Stimulated activated CD8-positive, alpha-beta memory T cell treated with anti-CD3 and anti-CD28 coated beads, Interleukin-7, amount 100 ng/mL, for 1 hour (primary cell): ENCODE data around the gene PARVB.
A peak's percentile ranks its signal among the peaks of the same experiment; 100 is the strongest.
"Not testable (repeated sequence)": the region's sequence is repeated elsewhere in the genome, so short reads cannot be mapped to it uniquely, and the experiment has no call there.

Experiments used
- DNase-seq, 2 donors: peaks; one replicate each; pipeline ENCODE4 v3.0.0-alpha.2; 2020; ENCODE audit warnings: low read depth in 2 of 2

Gene PARVB

GRCh38 chr22:44051961-44052360 is 27.9 kb downstream of the PARVB start:
- no peak for DNase-seq

GRCh38 chr22:44055805-44056204 is 31.7 kb downstream of the PARVB start:
- DNase-seq, result no peak

GRCh38 chr22:44056649-44057048 is 32.5 kb downstream of the PARVB start:
- DNase-seq, result not testable (repeated sequence)

- no peak for DNase-seq
These were observed 33.4 kb downstream of the PARVB start for GRCh38 chr22:44057401-44057987.

GRCh38 chr22:44063462-44064371 is 39.6 kb downstream of the PARVB start:
- no peak for DNase-seq

GRCh38 chr22:44067033-44067432 is 42.9 kb downstream of the PARVB start:
- no peak for DNase-seq

- DNase-seq, result no peak
These were observed 43.8 kb downstream of the PARVB start for GRCh38 chr22:44067901-44068300.

GRCh38 chr22:44068422-44069191 is 44.5 kb downstream of the PARVB start:
- DNase-seq, result no peak

- DNase-seq, result no peak
These were observed 45.9 kb downstream of the PARVB start for GRCh38 chr22:44070029-44070428.

GRCh38 chr22:44071781-44072326 is 47.8 kb downstream of the PARVB start:
- no peak for DNase-seq

- no peak for DNase-seq
These were observed 50.4 kb downstream of the PARVB start for GRCh38 chr22:44074337-44074984.

GRCh38 chr22:44075022-44075421 is 50.9 kb downstream of the PARVB start:
- DNase-seq, result no peak

- no peak for DNase-seq
These were observed 51.6 kb downstream of the PARVB start for GRCh38 chr22:44075670-44076069.

GRCh38 chr22:44076825-44077224 is 52.7 kb downstream of the PARVB start:
- DNase-seq, result no peak

- peak; percentile 40 to 54 for DNase-seq
These were observed 57.1 kb downstream of the PARVB start for GRCh38 chr22:44080936-44081861.

- DNase-seq, result no peak
These were observed 58.7 kb downstream of the PARVB start for GRCh38 chr22:44082801-44083200.

- no peak for DNase-seq
These were observed 60.1 kb downstream of the PARVB start for GRCh38 chr22:44084044-44084772.

GRCh38 chr22:44085743-44086270 is 61.7 kb downstream of the PARVB start:
- no peak for DNase-seq

GRCh38 chr22:44086271-44087088 is 62.4 kb downstream of the PARVB start:
- no peak for DNase-seq
